CD4-positive, alpha-beta T cell treated with Interleukin-21 for 1 hour (primary cell): ENCODE measurements around the gene MPPED2.

Experiments
- DNase-seq: peaks from one replicate; pipeline ENCODE4 v3.0.0-alpha.2; 2020

Gene MPPED2, protein sequence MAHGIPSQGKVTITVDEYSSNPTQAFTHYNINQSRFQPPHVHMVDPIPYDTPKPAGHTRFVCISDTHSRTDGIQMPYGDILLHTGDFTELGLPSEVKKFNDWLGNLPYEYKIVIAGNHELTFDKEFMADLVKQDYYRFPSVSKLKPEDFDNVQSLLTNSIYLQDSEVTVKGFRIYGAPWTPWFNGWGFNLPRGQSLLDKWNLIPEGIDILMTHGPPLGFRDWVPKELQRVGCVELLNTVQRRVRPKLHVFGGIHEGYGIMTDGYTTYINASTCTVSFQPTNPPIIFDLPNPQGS

DNA sequence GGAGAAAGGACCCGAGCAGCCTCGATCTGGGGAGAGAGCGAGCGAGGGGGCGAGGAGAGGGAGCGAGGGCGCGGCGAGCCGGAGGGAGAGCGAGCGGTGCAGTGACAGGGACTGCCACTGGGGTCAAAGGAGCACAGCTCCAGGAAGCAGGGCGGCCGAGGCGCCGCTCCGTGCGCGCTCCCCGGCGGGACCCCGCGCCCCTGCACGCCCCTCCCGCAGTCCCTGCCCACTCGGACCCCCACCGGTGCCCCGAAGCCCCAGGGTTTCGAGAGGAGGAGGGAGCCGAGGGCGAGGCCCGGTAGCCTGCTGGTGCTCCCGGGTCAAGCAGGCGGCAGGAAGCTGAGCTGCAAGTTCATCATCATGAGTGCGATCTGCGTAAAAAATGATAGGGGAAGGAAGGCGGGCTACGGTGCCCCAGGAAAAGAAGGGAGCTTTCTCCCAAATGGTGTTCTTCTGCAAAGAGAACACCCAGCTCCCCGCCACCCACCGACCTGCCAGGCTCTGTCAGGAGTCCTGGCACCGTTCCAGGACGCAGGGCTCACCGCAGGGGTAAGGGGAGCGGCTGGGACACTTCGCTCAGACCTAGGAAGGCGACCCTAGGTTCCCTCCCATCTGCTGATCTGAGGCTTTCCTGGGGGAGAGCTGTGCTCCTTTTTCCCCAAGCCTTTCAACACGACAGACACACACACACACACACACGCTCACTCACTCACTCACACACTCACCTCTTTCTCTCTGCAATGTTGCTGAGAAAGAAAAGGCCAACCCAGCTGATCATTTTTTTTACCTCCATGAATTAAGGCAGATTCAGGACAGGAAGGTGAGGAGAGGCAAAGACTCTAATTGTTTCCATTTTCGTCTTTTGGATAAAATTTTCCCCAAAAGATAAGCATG lies at the start of gene MPPED2:
TSS of gene MPPED2 (minus strand) at position 103 of the 894 bp plus-strand sequence. CDS start 5,980 bp downstream, outside the sequence.
- no peak for DNase-seq

DNA sequence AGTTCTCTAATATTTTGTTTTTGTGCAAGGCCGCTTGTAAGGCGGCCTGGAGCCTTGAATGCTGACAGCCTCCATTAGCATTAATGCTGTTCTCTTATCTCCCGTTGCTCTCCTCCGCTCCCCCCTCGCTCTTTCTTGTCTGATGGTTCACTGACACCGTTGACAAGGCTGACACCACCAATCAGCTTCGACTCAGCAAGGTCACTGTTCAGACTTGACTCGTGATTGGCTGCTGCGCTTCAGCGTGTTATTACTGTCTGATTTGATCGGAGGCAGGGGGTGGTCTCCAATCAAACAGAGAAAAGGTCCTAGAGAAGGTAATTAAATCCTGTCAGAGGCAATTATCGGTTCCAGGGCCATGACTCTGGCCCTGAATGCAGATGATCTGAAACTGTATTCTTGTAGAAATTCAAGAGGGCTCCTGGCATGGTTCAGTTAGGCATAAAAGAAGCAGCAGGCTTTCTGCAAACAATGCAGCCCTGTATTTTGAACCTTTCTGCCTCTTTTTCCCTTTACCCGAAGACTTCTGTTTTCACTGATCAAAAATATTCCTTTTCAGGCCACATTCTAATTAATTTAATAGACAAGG lies 49.3 kb upstream of the MPPED2 start:
- no peak for DNase-seq

DNA sequence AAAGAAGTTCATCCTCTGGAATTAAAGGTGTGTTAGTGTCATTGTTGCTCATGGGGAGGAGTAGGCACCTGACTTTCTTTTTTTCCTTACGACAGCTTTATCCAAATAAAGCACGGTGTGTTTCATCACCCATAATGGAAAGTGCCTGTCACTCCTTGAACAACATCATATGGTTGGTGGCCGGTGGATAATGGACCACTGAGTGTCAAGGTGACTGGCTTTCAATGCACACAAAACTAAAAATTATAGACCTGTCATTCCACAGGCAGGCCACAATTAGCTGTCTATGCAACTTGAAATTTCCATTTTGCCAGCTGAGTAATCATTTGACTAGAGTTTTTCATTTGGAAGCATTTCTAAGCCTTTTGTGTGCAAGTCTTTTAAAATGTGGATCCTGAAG lies 45.0 kb upstream of the MPPED2 start:
- no peak for DNase-seq

DNA sequence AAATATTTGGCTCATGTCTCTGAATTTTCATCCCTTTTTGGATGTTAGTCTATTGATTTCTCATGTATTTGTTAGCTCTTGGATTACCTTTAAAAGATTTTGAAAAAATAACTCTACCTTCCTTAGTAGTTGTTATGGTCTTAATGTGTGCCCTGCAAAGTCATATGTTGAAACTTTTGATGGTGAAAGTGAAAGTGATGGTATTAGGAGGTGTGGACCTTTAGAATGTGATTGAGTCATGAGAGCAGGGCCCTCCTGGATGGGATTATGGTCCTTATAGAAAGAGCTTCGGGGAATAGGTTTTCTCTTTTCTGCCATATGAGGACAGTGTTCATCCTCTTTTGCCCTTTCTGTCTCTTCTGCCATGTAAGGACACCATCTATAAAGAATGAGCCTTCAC lies 33.6 kb upstream of the MPPED2 start:
- DNase-seq = no peak

DNA sequence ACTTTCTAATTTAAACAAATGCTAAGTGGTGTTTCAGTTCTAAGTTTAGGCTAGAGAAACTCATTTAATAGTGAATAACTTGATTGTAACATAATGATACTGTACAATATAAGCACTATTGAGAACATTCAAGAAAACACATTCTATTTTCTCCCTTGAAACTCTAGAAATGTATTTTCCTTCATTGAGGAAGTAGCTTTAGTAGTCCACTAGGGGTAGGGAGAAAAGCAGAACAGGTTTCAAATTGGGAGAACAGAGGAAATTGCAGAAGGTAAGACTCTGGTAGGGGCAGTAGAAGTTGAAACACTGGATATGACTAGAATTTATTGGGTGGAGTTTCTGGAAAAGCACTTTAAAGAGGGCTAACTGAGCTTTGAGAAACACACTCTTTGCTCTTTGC lies 31.6 kb upstream of the MPPED2 start:
- no peak for DNase-seq

DNA sequence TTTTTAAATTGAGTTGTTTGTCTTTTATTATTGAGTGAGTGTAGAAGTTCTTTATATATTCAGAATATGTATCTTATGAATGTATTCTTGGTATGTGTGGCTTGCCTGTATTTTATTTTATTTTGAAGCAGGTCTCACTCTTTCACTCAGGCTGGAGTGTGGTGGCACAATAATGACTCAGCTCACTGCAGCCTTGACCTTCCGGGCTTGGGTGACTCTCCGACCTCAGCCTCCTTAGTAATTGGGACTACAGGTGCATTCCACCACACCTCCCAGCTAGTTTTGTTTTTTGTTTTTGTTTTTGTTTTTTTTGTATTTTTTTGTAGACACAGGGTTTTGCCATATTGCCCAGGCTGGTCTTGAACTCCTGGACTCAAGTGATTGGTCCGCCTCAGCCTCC lies 24.5 kb upstream of the MPPED2 start:
- no peak for DNase-seq

DNA sequence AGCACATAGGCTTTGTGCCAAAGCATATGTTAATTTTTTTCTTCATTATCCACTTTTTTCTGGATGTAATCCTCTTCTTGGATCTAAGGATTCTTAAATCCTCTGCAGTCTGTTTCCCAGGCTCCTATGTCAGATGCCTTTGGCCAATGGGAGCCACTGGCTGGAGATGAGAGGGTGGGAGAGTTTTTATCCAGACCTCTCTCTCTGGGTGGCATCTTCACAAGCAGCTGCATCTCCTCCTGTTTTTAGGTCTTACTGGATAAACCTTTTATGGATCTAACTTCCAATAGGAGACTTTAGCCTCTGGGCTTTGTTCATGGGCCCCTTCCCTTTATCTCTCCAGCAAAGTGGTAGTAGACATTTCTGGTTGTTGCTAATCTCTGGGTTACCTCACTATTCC lies 22.4 kb upstream of the MPPED2 start:
- no peak for DNase-seq

DNA sequence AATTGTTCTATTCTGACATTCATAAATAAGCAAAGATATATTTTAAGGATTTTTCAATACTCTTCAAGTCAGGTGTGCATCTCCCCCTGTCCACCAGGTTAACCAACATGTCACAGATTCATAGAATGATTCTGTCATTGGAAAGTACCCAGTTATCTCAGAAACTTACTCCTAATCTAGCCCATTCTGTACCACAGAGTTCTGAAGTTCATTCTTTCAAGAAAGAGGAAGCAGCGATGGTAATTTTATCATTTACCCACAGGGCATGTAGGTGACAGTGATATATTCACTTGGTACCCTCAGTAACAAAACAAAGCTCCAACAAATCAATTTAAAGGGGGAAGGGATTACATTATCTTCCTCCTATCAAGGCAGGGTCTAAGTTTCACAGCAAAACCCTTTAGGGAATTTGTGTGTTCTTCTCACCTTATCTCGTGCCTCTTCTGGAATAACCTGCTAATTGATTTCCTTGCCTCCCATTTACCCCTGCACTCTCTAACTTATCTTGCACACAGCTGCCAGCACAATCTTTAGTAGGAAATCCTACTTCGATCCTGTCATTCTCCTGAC lies 19.0 kb upstream of the MPPED2 start:
- no peak for DNase-seq

DNA sequence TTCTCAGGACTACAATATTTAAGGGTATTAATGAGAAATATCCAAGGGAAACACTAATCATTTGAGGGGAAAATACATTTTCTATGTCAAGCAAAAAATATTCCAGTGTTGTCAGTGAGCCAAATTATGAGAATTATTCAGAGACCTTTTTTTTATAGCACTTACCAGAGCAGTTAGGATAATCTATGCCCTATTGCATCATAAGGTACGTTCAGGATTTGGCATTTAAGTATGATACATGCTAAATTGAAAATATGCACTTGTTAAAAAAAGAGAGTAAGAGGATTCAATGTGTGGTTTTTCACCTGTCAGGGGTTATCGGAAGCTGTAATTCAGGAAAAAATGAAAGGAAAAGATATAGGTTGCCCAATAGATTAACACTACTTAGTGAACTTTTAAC lies 17.2 kb upstream of the MPPED2 start:
- no peak for DNase-seq

DNA sequence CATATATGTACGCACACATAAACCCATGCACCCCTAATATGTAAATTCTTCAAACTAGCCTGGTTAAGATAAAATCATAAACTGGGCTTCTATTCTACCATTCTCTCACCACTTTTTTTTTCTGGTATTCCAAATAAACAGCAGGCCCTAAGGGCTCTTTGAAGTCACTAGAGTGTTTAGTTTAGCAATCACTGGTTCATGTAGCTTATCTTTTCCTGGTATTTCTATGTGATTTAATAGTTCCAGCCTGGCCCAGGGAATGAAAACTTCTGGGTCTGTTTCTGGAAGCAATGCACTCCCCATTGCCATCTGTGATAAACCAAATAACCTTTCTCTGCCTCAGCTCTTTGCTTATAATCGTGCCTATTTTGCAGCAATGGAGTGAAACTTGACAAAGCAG lies 10.7 kb upstream of the MPPED2 start:
- DNase-seq = no peak

DNA sequence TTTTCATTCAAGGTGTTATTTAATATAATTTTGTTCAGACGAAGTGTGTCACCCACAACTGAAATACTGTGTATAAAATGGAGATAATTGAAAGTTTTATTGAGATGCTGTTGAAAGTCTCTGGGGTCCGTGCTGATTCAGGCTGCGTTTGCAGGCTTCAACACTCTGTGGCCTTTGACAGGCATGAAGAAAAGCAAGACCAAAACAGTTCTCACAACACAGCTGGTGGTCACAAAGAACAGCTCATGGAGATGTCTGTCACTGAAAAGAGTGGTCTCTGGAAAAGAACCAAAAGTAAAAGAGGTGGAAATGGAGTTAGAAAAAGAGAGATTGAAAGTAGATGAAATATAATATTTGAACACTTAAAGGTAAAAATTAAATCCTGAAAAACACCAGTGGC lies 9.8 kb upstream of the MPPED2 start:
- DNase-seq = no peak

DNA sequence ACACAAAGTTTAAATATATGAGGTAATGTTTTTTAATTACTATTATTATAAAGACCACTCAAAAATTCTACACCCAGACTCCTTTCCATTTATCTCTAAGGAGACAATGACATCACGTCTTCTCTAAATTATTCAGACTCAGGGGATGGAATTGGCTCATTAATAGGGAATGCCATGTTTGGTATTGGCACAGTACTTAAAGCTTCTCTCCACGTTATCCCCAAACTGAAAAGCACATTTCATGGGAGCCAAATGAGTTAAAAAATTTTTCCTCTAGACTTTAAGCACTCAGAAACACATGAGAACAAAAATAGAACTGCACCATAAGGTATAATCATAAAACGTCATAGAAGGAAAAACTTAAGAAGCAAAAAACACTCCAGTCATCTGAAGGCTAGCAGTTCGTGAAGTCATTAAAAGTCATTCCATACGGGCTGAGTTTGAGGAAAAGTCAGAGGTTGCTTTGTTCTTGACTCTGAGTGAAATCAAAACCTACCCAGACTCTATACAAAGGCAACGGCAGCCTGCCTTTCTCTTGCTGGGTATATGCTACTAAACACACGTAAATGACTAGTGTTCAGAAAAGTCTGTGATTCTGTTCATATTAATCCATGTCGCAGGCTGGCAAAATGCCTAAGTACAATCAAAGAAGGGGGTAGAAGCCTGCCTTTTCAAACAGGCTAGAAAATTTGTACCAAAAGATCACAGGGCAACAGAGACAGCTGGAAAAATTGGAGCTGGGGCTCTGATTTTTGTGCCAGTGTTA lies 8.7 kb upstream of the MPPED2 start:
- no peak for DNase-seq

DNA sequence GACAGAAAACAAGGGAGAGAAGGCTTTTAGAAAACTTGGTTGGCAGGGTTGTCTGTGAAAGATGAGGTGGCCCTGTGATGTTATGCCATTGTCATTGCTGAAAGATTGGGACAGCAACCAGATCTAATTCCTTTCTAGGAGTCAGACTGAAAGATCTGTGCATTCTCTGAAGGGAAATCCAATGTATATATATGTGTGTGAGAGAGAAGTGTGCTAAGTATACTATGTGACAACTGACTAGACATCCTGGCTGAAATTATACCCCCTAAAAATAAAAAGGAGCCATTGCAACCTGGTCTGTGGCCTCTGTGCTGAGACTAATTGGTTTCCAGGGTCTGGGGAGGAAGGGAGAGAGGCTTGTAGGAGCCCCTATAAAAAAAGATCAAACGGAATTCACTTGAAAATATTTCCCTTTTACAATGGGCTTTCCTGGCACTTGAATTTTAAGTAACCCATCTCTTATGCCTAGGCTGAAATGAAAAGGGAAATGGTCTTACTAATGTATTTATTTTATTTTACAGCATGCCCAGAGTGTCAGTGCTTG lies 1.2 kb upstream of the MPPED2 start:
- DNase-seq = no peak

DNA sequence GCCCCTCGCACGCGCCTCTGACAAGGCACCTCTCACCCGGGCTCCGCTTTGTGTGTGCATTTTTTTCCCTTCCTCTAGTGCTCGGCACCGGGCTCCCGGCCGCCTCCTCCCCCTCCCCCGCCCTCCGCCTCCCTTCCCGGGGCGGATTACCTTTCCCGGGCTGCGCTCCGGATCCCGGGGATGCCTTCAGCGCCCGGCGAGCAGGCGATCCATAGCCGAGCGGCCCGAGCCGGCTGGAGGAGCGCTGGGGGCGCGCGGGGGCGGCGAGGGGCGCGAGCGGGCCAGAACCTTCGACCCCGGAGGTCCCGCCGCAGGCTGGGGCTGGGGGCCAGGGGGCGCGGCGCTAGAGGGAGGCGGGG lies 282 bp downstream of the MPPED2 start:
- no peak for DNase-seq

DNA sequence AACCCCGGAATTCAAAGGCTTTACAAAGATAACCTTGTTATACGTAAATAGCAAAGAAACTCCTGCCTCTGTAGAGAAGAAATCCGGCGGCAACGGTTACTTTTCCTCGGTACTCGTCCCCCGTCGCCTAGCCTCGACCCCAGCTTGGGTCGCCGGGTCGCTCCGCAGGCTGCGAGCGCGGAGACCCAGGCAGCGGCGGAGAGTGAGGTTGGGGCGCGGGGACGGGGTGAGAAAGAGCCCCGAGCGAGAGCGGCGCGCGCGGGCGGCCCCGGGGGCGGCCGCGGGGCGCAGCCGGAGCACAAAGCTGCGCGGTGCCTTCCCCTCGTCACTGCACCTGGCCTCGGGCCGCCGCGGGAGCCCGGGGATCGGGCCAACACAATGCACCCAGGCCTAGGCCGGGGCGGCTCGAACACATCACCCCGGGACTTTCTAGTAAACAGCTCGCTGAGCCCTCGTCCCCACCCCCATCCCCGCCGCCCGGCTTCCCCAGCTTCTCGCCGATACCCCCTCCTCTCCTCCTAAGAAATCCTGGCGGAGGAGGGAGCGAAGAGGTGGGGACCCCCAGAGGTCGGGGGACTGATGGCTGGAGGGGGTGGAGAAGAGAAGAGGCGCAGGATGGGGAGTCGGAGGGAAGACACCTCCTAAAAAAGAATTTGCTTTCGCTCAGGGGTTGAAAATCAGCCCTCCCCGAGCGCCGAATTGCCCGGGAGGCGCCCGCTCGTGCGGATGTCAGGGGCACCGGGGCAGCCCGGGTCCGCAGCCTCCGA lies 845 bp downstream of the MPPED2 start:
- no peak for DNase-seq

DNA sequence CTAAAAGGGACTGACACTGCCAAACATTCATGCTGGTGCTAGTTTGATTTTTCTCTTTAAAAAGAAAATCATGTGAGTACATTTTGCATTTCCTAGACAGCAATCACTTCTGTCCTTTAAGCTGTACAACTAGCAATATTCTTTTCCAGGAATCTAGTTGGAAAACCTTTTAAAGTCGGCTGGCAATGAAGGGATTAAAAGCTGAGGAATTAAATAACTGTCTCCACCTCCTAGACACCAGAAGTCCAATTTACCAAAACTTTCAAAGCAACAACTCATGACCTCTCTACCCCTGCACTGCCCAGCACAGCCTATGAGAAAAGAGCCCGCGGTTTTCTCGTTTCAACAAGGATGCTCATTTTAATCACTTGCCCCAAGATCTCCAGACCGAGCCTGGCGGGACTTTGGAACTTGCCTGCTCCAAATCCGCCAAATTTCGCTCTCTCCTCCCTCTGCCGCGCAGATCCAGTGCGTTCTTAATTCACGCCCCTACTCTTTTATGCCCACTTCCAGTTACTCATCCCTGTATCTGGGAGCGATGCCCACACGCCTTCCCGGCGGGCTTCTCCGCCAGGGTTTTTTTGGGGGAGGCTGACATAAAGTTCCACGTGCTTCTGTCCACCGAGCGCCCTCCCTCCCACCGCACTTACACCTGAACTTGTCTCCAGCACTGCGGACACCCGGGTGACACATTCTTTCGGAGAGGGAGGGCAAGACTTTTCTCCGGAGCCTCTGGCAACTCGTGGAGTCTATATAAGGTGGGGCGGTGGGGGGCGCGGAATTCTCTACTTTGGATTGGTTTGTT lies 2.5 kb downstream of the MPPED2 start:
- no peak for DNase-seq

DNA sequence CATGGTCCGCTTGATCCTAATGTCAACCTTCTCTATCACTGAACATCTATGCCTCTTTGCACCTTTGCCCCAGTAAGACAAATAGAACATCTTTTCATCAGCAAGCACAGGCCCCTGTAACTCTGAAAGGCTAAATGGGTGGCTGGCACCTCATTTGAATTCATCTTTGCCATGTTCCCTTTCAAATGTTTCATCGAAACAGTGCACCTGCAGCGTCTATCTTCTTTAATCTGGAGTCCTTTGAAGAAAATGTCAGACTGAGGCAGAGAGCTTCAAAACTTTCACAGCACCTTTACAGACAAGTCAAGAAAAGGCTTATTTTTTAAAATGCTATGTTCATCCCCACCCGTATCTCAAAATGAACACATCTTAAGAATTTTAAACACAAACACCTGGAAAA lies 3.4 kb downstream of the MPPED2 start:
- DNase-seq = no peak

DNA sequence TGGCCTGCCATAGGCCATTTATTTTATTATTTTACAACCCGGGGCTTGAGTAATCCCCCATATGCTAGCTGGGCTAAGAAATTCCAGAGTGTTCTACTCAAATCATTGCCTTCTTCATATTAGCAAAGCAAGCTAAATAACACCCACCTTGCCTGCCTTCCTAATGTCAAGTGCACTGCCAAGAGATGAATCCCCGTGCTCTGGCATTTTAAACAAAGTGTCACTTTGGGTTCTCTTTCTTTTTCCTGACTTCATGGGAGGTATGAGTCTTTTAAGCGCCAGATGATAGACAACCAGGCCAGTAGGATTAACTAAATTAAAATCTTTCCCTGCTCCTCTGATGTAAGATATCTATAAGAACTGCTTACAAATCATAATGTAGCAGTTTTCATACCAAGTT lies 4.5 kb downstream of the MPPED2 start:
- no peak for DNase-seq

DNA sequence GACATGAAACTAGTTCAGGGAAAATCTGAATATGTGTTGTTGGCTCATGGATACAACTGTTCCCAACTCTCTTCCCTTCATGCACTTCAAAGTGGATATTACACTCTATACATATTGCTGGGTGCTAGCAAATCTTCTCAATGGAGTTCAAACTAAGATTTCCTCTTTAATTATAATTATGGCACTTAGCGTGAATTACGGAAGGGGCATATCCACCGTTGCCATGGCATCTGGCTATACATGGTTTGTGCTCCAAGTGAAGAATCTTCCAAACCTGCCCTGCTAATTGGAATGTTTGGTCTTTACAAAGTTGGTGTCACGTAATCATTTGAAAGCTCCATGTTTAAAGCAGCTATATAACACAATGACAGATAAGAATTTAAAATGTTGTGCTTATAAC lies 5.6 kb downstream of the MPPED2 start:
- DNase-seq = no peak

DNA sequence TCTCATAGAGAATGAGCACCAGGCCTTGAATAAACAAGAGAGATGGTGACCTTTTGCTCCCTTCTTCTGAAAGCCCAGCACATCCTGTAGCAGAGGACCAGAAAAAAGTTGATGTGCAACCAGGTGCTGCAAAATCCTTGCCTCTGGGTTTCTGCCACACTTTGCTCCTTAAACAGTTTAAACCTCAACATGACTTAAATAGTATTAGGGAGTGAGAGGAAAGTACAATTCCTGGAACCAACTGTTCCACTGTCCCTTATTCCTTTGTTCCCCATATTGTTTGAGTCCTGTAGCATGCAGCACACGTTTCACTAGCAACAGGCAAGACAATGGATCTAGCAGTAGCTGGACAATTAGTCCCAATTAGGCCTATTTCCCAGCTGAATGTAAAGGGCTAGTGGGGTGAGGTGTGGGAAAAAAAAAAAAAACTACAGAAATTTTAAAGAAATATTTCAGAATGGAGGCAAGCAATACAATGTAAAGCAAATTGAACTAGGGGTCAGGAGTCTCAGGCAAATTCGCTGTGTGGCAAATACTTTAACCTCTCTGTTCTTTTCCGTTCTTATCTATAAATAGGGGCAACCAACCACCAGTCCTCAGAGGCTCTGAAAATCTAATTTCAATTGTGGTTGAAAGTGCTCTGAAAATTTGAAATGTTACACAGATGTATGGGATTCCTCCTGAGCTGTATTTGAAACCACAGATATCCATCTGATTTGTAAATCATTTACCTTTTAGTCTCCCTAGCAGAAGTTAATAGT lies 6.6 kb downstream of the MPPED2 start:
- no peak for DNase-seq
